SK-N-DZ (cell line): ENCODE measurements around the gene AARS2.
"Not testable (repeated sequence)": the region's sequence is repeated elsewhere in the genome, so short reads cannot be mapped to it uniquely, and the experiment has no call there.

Experiments
- DNase-seq: peaks from one replicate; pipeline ENCODE4 v3.0.0-alpha.2; 2015; ENCODE audit warnings: low spot score

AARS2 gene

GRCh38 chr6:44332585-44332984, 19.4 kb upstream of the AARS2 start:
- DNase-seq = peak; percentile 63

GRCh38 chr6:44329858-44330257, 16.7 kb upstream of the AARS2 start:
- DNase-seq = peak; percentile 82

GRCh38 chr6:44328203-44328602, 15.1 kb upstream of the AARS2 start:
- DNase-seq = not testable (repeated sequence)

- DNase-seq = peak; percentile 21
Measured at GRCh38 chr6:44327760-44328159, 14.6 kb upstream of the AARS2 start.

- DNase-seq = peak; percentile 74
Measured at GRCh38 chr6:44327096-44327495, 13.9 kb upstream of the AARS2 start.

GRCh38 chr6:44321210-44321609, 8.1 kb upstream of the AARS2 start:
- no peak for DNase-seq

GRCh38 chr6:44317136-44317631, 4.0 kb upstream of the AARS2 start:
- DNase-seq = not testable (repeated sequence)

GRCh38 chr6:44316481-44316880, 3.3 kb upstream of the AARS2 start:
- DNase-seq = no peak

- no peak for DNase-seq
Measured at GRCh38 chr6:44315951-44316350, 2.8 kb upstream of the AARS2 start.

GRCh38 chr6:44315516-44315915, 2.4 kb upstream of the AARS2 start:
- DNase-seq = no peak

- DNase-seq = not testable (repeated sequence)
Measured at GRCh38 chr6:44314657-44315056, 1.5 kb upstream of the AARS2 start.

- DNase-seq = no peak
Measured at GRCh38 chr6:44311767-44312166, 1.4 kb downstream of the AARS2 start.

- DNase-seq = no peak
Measured at GRCh38 chr6:44311304-44311703, 1.8 kb downstream of the AARS2 start.

GRCh38 chr6:44310241-44310640, 2.9 kb downstream of the AARS2 start:
- DNase-seq = no peak

- no peak for DNase-seq
Measured at GRCh38 chr6:44309631-44310030, 3.5 kb downstream of the AARS2 start.

- DNase-seq = no peak
Measured at GRCh38 chr6:44309092-44309491, 4.1 kb downstream of the AARS2 start.

GRCh38 chr6:44307217-44307616, 5.9 kb downstream of the AARS2 start:
- DNase-seq = no peak

- DNase-seq = no peak
Measured at GRCh38 chr6:44306710-44307109, 6.4 kb downstream of the AARS2 start.

GRCh38 chr6:44305200-44305725, 7.9 kb downstream of the AARS2 start:
- DNase-seq = no peak

- peak; percentile 55 for DNase-seq
Measured at GRCh38 chr6:44304282-44305199, 8.6 kb downstream of the AARS2 start.

GRCh38 chr6:44303842-44304241, 9.3 kb downstream of the AARS2 start:
- DNase-seq = no peak

GRCh38 chr6:44302856-44303255, 10.3 kb downstream of the AARS2 start:
- no peak for DNase-seq
